H1 (cell line): ENCODE data around the gene TREM1. TPM values are rescaled to one million over a fixed set of nuclear protein-coding genes. Genes with fewer than 3 reads are reported as not detected.
A peak's percentile ranks its signal among the peaks of the same experiment; 100 is the strongest.

Experiments
- CTCF ChIA-PET: fragments of 300-600 bp; sonication (Branson Sonifier 250); formaldehyde crosslinking; loops from one replicate; lab custom pipeline; 2021; ENCODE audit not compliant: partially characterized antibody; lab: Charles Lee
- POLR2A ChIA-PET: fragments of 300-600 bp; sonication (Branson Sonifier 250); formaldehyde crosslinking; loops from one replicate; lab custom pipeline; 2021; ENCODE audit warnings: inconsistent platforms; ENCODE audit not compliant: partially characterized antibody; lab: Charles Lee
- DNase-seq, 2 experiments: peaks; one replicate each; pipeline versions ENCODE4 v3.0.0 to v3.0.0-alpha.2; 2010 to 2022; ENCODE audit warnings: low spot score in 2 of 2, low read depth in 1 of 2, mixed read lengths in 1 of 2
- FAIRE-seq: peaks from 2 replicates; lab custom pipeline; 2011; peaks lifted over from hg19 to GRCh38; lab: Jason Lieb, UNC
- H2AFZ ChIP-seq: 2 replicates; pipeline ENCODE4 v1.8.1; 2012; ENCODE audit warnings: low read length, inconsistent platforms
- H2AK5ac ChIP-seq: 2 replicates; pipeline ENCODE4 v1.6.1; 2013; ENCODE audit warnings: low read depth, low read length
- H2BK120ac ChIP-seq: replicated peaks from 2 replicates; pipeline ENCODE3; 2013; ENCODE audit warnings: low read depth, low read length, inconsistent platforms
- H2BK12ac ChIP-seq: 2 replicates; pipeline ENCODE4 v1.6.1; 2013; ENCODE audit warnings: low read depth, low read length
- H2BK15ac ChIP-seq: 2 replicates; pipeline ENCODE4 v1.6.1; 2013; ENCODE audit warnings: low read length
- H2BK20ac ChIP-seq: 2 replicates; pipeline ENCODE4 v1.6.1; 2013; ENCODE audit warnings: low read length
- H2BK5ac ChIP-seq: 2 replicates; pipeline ENCODE4 v1.6.1; 2013; ENCODE audit warnings: low read depth, low read length
- H3K14ac ChIP-seq: 2 replicates; pipeline ENCODE4 v1.6.1; 2013; ENCODE audit warnings: inconsistent platforms; ENCODE audit not compliant: insufficient read length
- H3K18ac ChIP-seq: 2 replicates; pipeline ENCODE4 v1.6.1; 2013; ENCODE audit warnings: low read length; ENCODE audit errors: extremely low read depth
- H3K23ac ChIP-seq: 2 replicates; pipeline ENCODE4 v1.6.1; 2013; ENCODE audit warnings: inconsistent platforms; ENCODE audit not compliant: insufficient read length
- H3K23me2 ChIP-seq: 2 replicates; pipeline ENCODE4 v1.6.1; 2013; ENCODE audit warnings: low read depth, low read length
- H3K27ac ChIP-seq: 2 replicates; pipeline ENCODE4 v1.6.1; 2011; ENCODE audit warnings: low read depth, low read length, inconsistent platforms
- H3K27me3 ChIP-seq, 4 experiments: replicated peaks in 1 of 4; 1 replicate in 1 of 4; 2 replicates in 3 of 4; pipeline versions ENCODE4 v1.6.1 to v1.8.1; 2011 to 2013; ENCODE audit warnings: low read length in 3 of 4, mild to moderate bottlenecking in 3 of 4, inconsistent platforms in 2 of 4, mixed read lengths in 2 of 4, moderate library complexity in 1 of 4; ENCODE audit not compliant: control insufficient read depth in 3 of 4, insufficient read depth in 3 of 4; ENCODE audit errors: extremely low read depth in 1 of 4
- H3K36me3 ChIP-seq, 4 experiments: 2 replicates each; pipeline versions ENCODE4 v1.6.1 to v1.8.1; 2011 to 2013; ENCODE audit warnings: mild to moderate bottlenecking in 4 of 4, low read length in 3 of 4, moderate library complexity in 2 of 4, control low read depth in 1 of 4, inconsistent platforms in 1 of 4; ENCODE audit not compliant: insufficient read depth in 4 of 4, control insufficient read depth in 2 of 4
- H3K4ac ChIP-seq: replicated peaks from 2 replicates; pipeline ENCODE3; 2013; ENCODE audit warnings: low read length, low read depth, mixed read lengths, inconsistent platforms; ENCODE audit not compliant: insufficient read length
- H3K4me1 ChIP-seq, 4 experiments: replicated peaks in 1 of 4; 1 replicate in 1 of 4; 2 replicates in 3 of 4; pipeline versions ENCODE4 v1.6.1 to v1.8.1; 2011 to 2013; ENCODE audit warnings: low read length in 3 of 4, inconsistent platforms in 2 of 4, mixed read lengths in 1 of 4; ENCODE audit not compliant: insufficient read depth in 4 of 4, control insufficient read depth in 3 of 4
- H3K4me2 ChIP-seq, 2 experiments: 2 replicates each; pipeline versions ENCODE4 v1.6.1 to v1.8.1; 2011 to 2013; ENCODE audit warnings: low read depth in 2 of 2, low read length in 2 of 2, control low read depth in 1 of 2, inconsistent platforms in 1 of 2, mild to moderate bottlenecking in 1 of 2; ENCODE audit not compliant: insufficient read depth in 1 of 2
- H3K4me3 ChIP-seq, 4 experiments: fragments of 200-600, 300-600 bp in 1 of 4; sonication (generic), shearing (Covaris generic), sonication (Bioruptor Twin) in 1 of 4; 2 replicates each; pipeline versions ENCODE4 v1.5.1 to v1.8.1; 2011 to 2016; ENCODE audit warnings: low read length in 4 of 4, low read depth in 3 of 4, control low read depth in 2 of 4, inconsistent platforms in 2 of 4, mild to moderate bottlenecking in 2 of 4, mixed read lengths in 1 of 4, moderate library complexity in 1 of 4; ENCODE audit not compliant: insufficient read depth in 2 of 4; ENCODE audit errors: extremely low read depth in 1 of 4
- H3K56ac ChIP-seq: replicated peaks from 2 replicates; pipeline ENCODE3; 2013; ENCODE audit warnings: low read depth, mild to moderate bottlenecking, mixed read lengths, low read length, inconsistent platforms; ENCODE audit not compliant: insufficient read length
- H3K79me1 ChIP-seq: 2 replicates; pipeline ENCODE4 v1.6.1; 2013; ENCODE audit warnings: low read depth, low read length, control low read depth
- H3K79me2 ChIP-seq, 2 experiments: 2 replicates each; pipeline versions ENCODE4 v1.6.1 to v1.8.1; 2012 to 2013; ENCODE audit warnings: low read length in 2 of 2, mild to moderate bottlenecking in 2 of 2, inconsistent platforms in 1 of 2; ENCODE audit not compliant: insufficient read depth in 2 of 2, control insufficient read depth in 1 of 2
- H3K9ac ChIP-seq, 4 experiments: replicated peaks in 1 of 4; 1 replicate in 1 of 4; 2 replicates in 3 of 4; pipeline versions ENCODE4 v1.6.1 to v1.8.1; 2011 to 2013; ENCODE audit warnings: low read depth in 3 of 4, low read length in 3 of 4, control low read depth in 2 of 4, mild to moderate bottlenecking in 2 of 4, moderate library complexity in 2 of 4, inconsistent platforms in 1 of 4; ENCODE audit errors: extremely low read depth in 1 of 4
- H3K9me3 ChIP-seq, 2 experiments: 2 replicates each; pipeline versions ENCODE4 v1.6.1 to v1.8.1; 2012 to 2013; ENCODE audit warnings: mild to moderate bottlenecking in 2 of 2, moderate library complexity in 2 of 2, control low read depth in 1 of 2, inconsistent platforms in 1 of 2, low read depth in 1 of 2, low read length in 1 of 2, mixed read lengths in 1 of 2; ENCODE audit not compliant: insufficient read depth in 2 of 2
- H4K20me1 ChIP-seq, 2 experiments: replicated peaks in 1 of 2; 2 replicates each; pipeline versions ENCODE3 to v1.8.1; 2011 to 2013; ENCODE audit warnings: inconsistent platforms in 2 of 2, low read length in 2 of 2, mild to moderate bottlenecking in 1 of 2; ENCODE audit not compliant: insufficient read depth in 2 of 2, control insufficient read depth in 1 of 2
- H4K5ac ChIP-seq: 2 replicates; pipeline ENCODE4 v1.6.1; 2013; ENCODE audit warnings: low read length, low read depth, mixed read lengths, inconsistent platforms; ENCODE audit not compliant: insufficient read length
- H4K8ac ChIP-seq: 2 replicates; pipeline ENCODE4 v1.8.0; 2013; ENCODE audit warnings: mild to moderate bottlenecking, moderate library complexity, low read length, inconsistent platforms; ENCODE audit not compliant: insufficient read depth; ENCODE audit errors: extremely low read depth
- H4K91ac ChIP-seq: replicated peaks from 2 replicates; pipeline ENCODE3; 2013; ENCODE audit warnings: low read length, mixed read lengths, inconsistent platforms; ENCODE audit not compliant: insufficient read length
- CBX8 ChIP-seq: fragments of 300-800, 300-1000 bp; sonication (generic); IDR thresholded peaks from 2 replicates; pipeline ENCODE4 v1.7.1; 2016; ENCODE audit warnings: low read depth, low read length, borderline replicate concordance
- SP1 ChIP-seq: IDR thresholded peaks from 2 replicates; pipeline ENCODE4 v1.6.1; 2011; ENCODE audit warnings: low read depth, low read length
- WGBS, 2 experiments: shearing (Covaris generic) in 1 of 2; methylation state at CpG; one replicate each; pipeline versions ENCODE4 v1.1.6 to v1.1.7; 2013 to 2015; ENCODE audit warnings: low lambda C conversion rate in 2 of 2, mixed read lengths in 2 of 2, inconsistent platforms in 1 of 2, low coverage in 1 of 2, missing lambda C conversion rate in 1 of 2; ENCODE audit not compliant: insufficient replicate concordance in 2 of 2, insufficient coverage in 1 of 2, insufficient read length in 1 of 2; ENCODE audit errors: extremely low coverage in 1 of 2, missing lambda C conversion rate in 1 of 2; 5-methylcytosine and 5-hydroxymethylcytosine counted together
- polyA plus RNA-seq, 7 experiments: library from polyadenylated mRNA; depleted of rRNA in 3 of 7; stranded (reverse) in 5 of 7; unstranded in 2 of 7; fragments of >200 nt in 5 of 7; fragments of 200-250 nt in 2 of 7; gene quantifications; 1 replicate in 5 of 7; 2 replicates in 1 of 7; 4 replicates in 1 of 7; pipeline versions ENCODE4 v1.2.1 to v1.2.3, GENCODE V29; 2011 to 2013; ENCODE audit warnings: missing spikeins in 2 of 7, mixed read lengths in 2 of 7
- total RNA-seq: library from RNA; stranded (reverse); fragmentation: NEBNext Ultra II Directional; extraction: Animal tissue kit (Norgen Biotek cat#: 25700); gene quantifications from 2 replicates; pipeline ENCODE4 v1.2.1, GENCODE V29; 2021

The TREM1 gene
- total and polyA plus RNA-seq, 2 of the 8 experiments (the other 6 are each of a cell fraction or from before 2014, with no cell fraction given), result not detected

GRCh38 chr6:41228096-41228495, 58.4 kb downstream of the TREM1 start, which contains the start of gene TREML4:
Gene TREML4 (plus strand): TSS chr6:41228349. CDS start chr6:41228428, 79 bp downstream.
- no peak within 1 kb of the TSS for H2BK20ac ChIP-seq
- H3K27me3 ChIP-seq, result no peaks in the 10 kb centered on the region; a peak in 1 of 7 replicates
- no peak within 1 kb of the TSS for H2BK5ac ChIP-seq
- no peak within 1 kb of the TSS for H3K23ac ChIP-seq
- no peak within 1 kb of the TSS for H3K27ac ChIP-seq
- ChIA-PET POLR2A (no interaction called here), CTCF (interaction anchor here (0.6 to 2.4 kb wide), 21 partner anchors 9 to 1942 kb away, joined by 3 to 19 read pairs (median 4); no protein-coding TSS in a partner anchor)
- H2AFZ ChIP-seq, result peak within 1 kb of the TSS; percentile 92
- H3K36me3 ChIP-seq, result no peaks in the 10 kb centered on the region
- no peak within 1 kb of the TSS for H4K8ac ChIP-seq
- WGBS, 2 experiments, result 88% methylated on average over 4 of the region's 5 CpGs; no CpG with 5 or more reads in 1 of the 2 experiments
- H3K56ac ChIP-seq, result no peak within 1 kb of the TSS
- no peaks in the 10 kb centered on the region for H3K79me2 ChIP-seq
- FAIRE-seq (no peak), DNase-seq (no peak)
- H4K91ac ChIP-seq, result no peak within 1 kb of the TSS
- H3K9me3 ChIP-seq, result no peaks in the 10 kb centered on the region
- 0 out of 2 replicates have a peak within 1 kb of the TSS, but pooled peaks have one; percentile 61 for H2BK15ac ChIP-seq
- H3K4me1 ChIP-seq, result no peaks in the 10 kb centered on the region
- no peak within 1 kb of the TSS for H3K4me2 ChIP-seq
- no peak within 1 kb of the TSS for H3K4me3 ChIP-seq
- H3K14ac ChIP-seq, result no peak within 1 kb of the TSS
- no peak within 1 kb of the TSS; the same call in 1 of the 2 replicates for H3K18ac ChIP-seq
- no peak within 1 kb of the TSS for H2BK120ac ChIP-seq
- no peak for TF ChIP-seq CBX8
- TF ChIP-seq SP1, result no peak
- no peaks in the 10 kb centered on the region for H4K20me1 ChIP-seq
- 0 out of 2 replicates have a peak within 1 kb of the TSS, but pooled peaks have one; percentile 53 for H2AK5ac ChIP-seq
- H3K4ac ChIP-seq, result no peak within 1 kb of the TSS
- H3K9ac ChIP-seq, result no peak within 1 kb of the TSS
- H3K79me1 ChIP-seq, result no peaks in the 10 kb centered on the region
- no peak within 1 kb of the TSS for H4K5ac ChIP-seq
- H3K23me2 ChIP-seq, result no peaks in the 10 kb centered on the region
- no peak within 1 kb of the TSS for H2BK12ac ChIP-seq
